Measurements from ENCODE around the gene CAPN13.

The CAPN13 gene

GRCh38 chr2:30721668-30722647 lies 85.3 kb downstream of the CAPN13 start:
- peak; percentile 24 for DNase-seq (ENCODE audit: low read depth)
- TF ChIP-seq CTCF (IDR thresholded peaks at IDR 0.05; ENCODE audit: insufficient read depth, low read depth, low read length, missing control alignments), result no peak
- no peak overlapping the region for H3K4me3 ChIP-seq (ENCODE audit: low read length)

DNA sequence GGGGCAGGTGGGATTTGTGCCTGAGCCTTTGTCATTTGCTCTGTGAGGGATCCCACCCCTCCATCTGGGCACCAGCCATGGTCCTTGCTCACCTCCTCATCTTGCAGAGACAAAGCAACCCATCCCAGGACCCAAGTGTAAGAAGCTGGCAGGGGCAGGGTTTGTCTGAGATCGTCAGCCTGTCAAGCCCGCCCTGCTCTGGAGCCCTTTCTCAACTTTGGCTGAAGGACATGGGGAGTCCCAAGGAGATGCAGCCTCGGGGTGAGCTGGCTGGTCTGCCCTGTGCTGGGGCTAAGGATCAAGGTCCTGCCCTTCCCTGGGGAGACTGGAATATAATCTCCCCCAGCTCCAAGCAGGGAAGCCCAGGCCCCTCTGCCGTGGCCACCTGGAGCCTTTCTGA lies 86.0 kb downstream of the CAPN13 start:
- no peak for TF ChIP-seq CTCF (IDR thresholded peaks at IDR 0.05; ENCODE audit: insufficient read depth, low read depth, low read length, missing control alignments)
- H3K4me3 ChIP-seq (ENCODE audit: low read length), result no peak overlapping the region
- no peak for DNase-seq (ENCODE audit: low read depth)

GRCh38 chr2:30717081-30717650 lies 90.1 kb downstream of the CAPN13 start:
- TF ChIP-seq CTCF (IDR thresholded peaks at IDR 0.05; ENCODE audit: insufficient read depth, low read depth, low read length, missing control alignments), result no peak
- DNase-seq (ENCODE audit: low read depth), result no peak
- H3K4me3 ChIP-seq (ENCODE audit: low read length), result no peak overlapping the region

DNA sequence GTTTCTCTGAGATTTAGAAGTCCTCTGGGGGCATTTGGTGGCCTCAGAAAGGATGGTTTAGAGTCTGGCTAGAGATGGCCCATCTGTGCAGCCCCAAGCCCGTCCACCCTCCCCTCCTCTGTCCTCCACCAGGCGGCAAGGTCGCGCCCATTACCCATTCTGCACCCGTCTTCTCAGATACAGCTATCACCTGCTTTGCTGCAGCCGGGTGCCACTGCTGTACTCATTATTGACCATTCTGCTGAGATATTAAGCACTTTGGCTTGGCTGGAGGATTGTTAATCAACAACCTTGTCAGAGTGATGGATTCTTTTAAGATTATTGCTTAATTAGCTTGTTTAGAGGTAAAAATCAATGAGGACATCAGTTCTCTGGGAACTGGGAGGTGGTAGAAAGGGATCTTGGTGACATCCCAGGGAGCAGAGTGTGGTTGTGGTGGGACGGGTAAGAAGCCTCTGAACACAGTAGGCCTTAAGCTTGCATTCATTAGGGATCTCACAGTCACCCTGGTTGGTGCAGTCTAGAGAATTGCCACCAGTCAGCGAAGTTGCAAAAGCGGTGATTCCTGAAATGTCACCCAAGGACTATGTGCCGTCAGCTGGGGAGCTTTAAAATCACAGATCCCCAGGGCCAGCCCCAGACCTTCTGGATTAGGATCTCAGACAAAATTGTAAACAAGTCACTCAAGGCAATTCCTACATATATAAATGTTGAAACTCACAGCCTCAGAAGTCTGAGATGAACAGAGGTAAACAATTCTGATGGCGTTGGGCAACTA lies 90.9 kb downstream of the CAPN13 start:
- H3K4me3 ChIP-seq (ENCODE audit: low read length), result no peak overlapping the region
- no peak for TF ChIP-seq CTCF (IDR thresholded peaks at IDR 0.05; ENCODE audit: insufficient read depth, low read depth, low read length, missing control alignments)
- DNase-seq (ENCODE audit: low read depth), result no peak

DNA sequence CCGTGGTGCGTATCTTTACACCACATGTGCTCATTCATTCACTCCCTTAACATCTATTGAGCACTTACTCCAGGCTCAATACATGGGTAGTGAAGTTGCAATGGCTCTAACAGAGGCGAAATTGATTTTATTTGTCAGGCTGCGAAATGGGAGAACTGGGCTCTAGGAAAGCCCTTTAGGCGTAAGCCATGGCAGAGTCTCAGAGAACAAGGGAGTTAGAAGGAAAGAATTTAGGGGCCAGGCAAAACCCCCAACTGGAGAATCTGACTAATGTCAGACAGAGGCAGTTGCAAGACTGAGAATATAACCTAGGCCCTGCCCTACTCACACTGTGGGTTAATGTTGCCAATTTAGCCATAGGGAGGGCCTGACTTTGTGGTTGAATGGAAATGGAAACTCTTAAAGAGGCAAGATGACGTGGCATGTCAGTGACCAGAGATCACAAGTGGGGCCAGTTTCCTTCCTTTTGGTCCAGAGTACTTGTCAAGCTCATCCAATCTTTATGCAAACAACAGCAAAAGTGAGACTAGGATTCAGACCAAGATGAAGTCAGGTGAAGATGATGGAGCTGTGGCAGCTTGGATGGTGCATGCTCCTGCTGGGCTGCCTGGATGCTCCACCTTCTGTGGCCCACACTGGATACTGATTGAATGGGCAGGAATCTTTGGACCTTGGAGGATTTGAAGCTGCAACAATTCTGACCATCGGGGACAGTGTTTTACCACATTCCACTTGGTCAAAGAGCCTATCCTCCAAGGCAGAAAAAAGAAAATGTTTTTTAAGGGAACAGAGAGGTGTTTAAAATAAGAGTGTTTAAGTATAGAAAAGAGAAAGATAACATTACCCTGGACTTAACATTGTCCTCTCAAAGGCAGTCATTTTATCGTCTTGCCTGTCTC lies 92.2 kb downstream of the CAPN13 start:
- H3K4me3 ChIP-seq (ENCODE audit: low read length), result no peak overlapping the region
- TF ChIP-seq CTCF (IDR thresholded peaks at IDR 0.05; ENCODE audit: insufficient read depth, low read depth, low read length, missing control alignments), result peak; percentile 3
- no peak for DNase-seq (ENCODE audit: low read depth)

DNA sequence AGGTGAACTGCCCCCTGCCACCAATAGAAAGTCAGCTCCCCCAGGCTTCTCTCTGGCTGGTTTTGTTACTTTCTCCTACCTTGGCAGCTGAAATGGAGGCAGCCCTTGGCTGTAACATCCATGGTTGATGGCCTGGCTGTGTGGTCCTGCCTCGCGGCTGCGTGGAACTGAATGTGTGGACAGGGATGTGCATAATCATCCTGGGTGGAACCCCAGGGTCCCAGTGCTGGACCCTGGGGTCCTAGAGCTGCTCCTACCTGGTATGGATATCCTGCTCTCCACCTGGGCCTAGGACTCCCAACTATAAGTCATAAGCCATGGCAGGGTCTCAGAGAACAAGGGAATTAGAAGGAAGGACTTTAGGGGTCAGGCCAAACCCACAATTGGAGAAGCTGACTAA lies 93.5 kb downstream of the CAPN13 start:
- TF ChIP-seq CTCF (IDR thresholded peaks at IDR 0.05; ENCODE audit: insufficient read depth, low read depth, low read length, missing control alignments), result no peak
- H3K4me3 ChIP-seq (ENCODE audit: low read length), result no peak overlapping the region
- DNase-seq (ENCODE audit: low read depth), result no peak
